NCI-H2081 (cell line): Measurements from ENCODE around the gene LRATD1.

Experiments used
- DNase-seq, 2 experiments: peaks; one replicate each; lab custom pipeline; 2025; lab: John Stamatoyannopoulos, UW

Gene LRATD1

DNA sequence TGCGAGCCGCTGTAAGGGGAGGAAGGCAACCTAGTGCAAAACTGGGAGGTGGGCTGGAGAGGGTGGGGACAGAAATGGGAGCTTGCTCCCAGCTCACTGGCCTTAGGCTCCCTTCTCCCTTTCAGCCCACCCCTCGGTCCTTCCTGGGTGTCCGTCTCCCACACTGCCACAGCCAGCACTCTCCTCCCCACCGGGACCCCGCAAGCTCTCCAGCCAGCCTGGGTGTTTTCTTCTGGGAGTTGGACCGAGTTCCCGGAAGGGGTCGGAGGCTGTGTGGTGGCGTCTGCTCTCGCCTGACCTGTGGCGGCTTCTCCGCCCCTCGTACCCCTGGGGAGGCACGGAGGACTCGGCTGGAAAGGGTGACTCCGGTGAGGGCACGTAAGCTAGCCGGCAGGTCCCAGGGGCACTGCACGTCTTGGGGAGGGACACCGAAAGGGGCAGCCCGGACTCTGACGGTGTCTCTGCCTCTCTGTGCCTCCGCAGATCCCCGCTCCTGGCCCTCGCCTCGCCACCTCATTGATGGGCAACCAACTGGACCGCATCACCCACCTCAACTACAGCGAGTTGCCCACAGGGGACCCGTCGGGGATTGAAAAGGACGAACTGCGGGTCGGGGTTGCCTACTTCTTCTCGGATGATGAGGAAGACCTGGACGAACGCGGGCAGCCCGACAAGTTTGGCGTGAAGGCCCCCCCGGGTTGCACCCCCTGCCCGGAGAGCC is 1.1 kb downstream of the LRATD1 start:
- DNase-seq = peak in 1 of 2 experiments; percentile 59

DNA sequence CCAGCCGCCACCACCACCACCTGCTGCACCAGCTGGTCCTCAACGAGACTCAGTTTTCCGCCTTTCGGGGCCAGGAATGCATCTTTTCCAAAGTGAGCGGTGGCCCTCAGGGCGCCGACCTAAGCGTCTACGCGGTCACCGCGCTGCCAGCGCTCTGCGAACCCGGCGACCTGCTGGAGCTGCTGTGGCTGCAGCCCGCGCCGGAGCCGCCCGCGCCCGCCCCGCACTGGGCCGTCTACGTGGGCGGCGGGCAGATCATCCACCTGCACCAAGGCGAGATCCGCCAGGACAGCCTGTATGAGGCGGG is 1.6 kb downstream of the LRATD1 start:
- no peak for DNase-seq

DNA sequence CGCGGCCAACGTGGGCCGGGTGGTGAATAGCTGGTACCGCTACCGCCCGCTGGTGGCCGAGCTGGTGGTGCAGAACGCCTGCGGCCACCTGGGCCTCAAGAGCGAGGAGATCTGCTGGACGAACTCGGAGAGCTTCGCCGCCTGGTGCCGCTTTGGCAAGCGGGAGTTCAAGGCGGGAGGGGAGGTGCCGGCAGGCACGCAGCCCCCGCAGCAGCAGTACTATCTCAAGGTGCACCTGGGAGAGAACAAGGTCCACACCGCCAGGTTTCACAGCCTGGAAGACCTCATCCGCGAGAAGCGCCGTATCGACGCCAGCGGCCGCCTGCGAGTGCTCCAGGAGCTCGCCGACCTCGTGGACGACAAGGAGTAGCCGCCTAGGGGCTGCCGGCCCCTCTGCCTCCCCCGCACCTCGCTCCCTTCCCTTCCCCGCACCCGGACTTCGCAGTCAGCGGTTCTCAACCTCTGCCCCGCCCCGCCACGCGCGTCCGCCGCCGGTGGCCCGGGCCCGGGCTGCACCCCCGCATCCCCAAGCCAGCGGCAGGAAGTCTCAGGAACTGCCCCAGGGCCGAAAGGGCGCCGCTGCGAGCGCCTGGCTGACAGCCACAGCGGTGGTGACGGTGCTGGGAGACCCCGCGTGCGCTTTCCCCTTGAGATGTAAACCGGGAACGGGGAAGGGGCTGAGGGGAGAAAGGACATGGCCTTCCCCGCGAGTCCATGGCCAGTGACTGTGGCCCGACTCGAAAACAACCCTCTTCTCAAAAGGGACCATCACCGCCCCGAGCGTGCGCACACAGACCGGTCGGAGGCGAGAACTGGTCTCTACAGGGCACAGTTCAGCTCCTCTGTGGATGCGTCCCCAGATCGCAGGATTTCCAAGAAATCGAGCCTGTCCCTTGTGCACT is 2.2 kb downstream of the LRATD1 start:
- peak; percentile 90 to 93 for DNase-seq

DNA sequence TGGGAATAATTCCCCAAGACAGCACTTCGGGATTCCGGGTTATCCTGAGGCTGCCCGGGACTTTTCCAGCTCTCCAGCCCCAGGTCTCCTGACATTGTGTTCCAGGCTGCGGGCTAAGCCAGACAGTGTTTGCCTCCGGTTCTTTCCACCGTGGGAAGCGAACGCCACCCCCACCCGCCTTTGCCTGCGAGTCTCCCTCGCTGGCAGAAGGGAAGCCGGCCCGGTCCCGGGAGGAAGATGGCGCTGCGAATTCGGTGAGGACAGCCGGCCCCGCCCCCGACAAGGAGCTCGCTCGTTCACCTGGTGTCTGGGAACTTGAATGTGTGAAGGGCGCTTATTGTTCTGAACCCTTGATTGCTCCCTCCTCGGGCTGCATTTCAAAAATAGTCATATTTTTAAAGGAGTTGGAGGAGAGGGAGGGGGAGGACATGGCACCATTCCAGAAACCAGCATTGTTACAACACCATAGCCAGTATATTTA is 2.9 kb downstream of the LRATD1 start:
- peak; percentile 90 for DNase-seq

DNA sequence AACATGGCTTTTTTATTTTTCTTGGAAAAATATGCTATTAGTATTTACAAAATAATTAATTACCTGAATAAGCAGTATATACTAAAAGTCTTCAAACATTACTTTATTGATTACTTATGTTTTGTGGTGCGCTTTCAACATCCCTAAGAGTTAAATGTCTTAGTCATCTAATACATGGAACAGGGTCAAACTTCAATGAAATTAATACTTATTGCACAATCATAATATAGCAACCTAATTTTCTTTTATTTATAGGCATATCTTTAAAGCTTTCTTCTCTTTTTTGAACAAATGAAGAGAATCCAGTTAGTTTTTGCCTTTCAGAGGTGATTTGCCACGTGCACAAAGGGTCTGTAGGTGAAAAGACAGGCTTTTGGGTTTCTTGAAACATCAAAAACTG is 6.0 kb downstream of the LRATD1 start:
- no peak for DNase-seq

DNA sequence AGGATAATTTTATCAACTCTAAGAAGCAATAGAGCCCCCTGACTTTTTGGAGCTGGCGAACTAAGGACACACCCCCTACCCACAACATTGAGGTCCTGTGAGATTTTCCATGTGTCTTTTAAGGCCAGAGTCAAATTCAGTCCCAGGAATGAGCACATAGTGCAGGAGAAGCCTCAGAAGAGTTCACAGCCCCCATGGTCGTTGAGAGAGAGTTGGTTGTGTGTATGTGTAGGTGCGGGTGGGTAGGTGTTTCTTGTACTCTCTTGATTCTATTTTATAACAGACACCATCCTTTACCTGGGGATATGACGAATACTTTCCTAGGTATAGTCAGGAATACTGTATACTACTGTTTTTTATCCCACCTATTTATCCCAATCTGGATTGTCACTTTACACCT is 8.6 kb downstream of the LRATD1 start:
- no peak for DNase-seq

DNA sequence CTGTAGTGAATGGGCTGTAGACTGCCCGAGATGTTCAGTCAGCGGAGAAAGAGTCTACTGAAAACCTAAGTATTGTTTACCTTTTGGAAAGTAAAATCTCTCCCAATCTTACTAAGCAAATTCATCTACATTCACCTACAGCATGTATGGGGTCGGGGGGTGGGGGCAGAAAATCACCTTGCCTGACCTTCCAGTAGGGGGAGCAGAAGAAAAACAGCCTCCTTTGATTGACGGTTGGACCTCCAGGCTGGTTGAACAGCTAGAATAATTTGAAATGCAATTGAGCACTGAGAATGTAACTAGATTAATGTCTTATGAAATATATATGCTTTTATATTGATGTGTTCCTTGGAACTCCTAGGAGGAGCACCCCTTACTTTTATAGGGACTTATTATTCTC is 10.0 kb downstream of the LRATD1 start:
- DNase-seq = no peak

DNA sequence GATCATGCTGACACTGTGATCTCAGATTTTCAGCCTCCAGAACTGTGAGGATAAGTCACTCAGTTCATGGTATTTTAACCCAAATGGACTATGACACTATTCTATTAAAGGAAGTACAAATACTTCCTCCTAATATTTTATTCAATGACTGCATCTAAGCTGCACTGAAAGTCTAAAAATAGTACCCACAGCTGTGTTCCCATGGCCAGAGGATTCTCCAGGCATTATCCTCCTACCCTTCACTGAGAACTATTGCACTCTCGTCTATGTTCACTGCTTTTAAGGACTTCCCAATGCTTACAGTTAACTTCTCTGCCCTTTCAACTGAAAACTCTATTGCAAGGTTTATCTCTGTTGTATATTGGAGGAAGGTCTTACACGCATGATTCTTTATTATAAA is 15.2 kb downstream of the LRATD1 start:
- no peak for DNase-seq

DNA sequence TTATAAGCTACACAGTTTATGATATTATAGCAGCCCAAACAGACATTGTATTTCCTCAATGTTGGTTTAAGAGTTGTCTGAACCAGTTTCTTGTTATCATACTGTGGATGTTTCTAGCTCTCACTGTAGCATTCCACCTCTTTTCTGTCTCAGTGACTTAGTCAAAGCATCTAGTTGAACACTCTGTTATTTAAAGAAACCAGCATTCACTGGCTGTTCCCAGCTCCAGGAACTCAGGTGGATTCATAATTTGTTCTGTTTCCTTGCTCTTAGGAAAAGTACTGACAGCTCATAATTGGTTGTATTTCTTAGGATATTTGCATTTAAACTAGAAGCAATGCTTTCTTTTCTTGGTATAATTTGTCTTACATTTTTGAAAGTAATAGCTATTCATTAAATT is 17.5 kb downstream of the LRATD1 start:
- DNase-seq = no peak

DNA sequence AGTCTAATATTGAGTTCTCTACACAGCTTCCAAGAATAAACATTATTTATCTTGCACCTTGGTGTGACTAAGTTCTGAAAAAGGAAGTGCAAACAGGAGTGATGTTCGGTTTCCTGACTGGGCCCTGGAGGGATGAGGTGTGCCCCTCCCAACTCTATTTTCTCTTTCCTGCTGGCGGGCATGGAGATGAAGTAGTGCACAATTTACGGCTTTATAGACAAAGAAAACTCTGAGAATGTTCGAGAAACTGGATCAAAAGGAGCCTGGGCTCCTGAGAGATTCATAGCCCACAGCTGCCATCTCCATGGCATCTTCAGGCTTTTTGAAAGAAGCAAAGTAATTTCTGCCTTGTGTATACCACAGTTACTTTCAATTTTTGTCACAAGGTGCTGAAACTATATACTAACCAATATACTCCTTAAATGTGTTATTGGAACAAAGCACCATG is 22.3 kb downstream of the LRATD1 start:
- DNase-seq = no peak

DNA sequence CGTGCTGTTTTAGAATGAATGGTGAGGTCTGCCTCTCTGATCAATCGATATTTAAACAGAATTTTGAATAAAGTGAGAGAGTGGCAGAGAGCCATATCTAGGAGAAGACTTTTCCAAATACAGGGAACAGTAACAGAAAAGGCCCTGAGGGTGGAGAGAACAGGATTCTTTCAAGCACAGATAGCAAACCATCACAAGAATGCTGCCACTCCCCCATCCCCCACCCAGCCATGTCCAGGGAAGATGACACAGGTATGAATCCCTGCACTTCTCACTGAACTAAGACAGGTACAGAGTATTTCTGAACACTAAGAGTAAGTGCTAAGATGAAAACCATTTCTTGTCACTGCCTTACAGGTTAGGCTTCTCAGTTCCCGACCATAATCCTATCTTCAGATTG is 23.6 kb downstream of the LRATD1 start:
- DNase-seq = no peak

DNA sequence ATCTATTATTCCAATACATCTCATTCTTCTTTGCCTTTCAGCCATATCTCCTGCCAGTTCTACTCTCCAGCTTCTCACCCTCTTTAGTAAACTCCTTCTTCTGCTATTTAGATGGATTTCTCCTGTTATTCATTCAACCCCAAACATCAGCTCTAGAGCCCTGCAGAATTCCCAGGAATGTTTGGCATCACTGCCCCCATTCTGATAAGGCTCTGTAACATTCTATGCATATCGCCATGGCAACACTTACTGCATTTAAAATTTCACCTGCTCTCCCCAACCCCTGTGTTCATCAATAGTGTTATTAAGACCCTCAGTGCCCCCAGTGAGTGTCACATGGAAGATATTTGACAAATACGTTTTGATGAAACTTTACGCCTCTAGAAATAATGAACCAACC is 28.6 kb downstream of the LRATD1 start:
- no peak for DNase-seq

- no peak for DNase-seq
These were observed 40.9 kb downstream of the LRATD1 start for GRCh38 chr2:14673351-14673875.

GRCh38 chr2:14675489-14675888 is 43.0 kb downstream of the LRATD1 start:
- no peak for DNase-seq

DNA sequence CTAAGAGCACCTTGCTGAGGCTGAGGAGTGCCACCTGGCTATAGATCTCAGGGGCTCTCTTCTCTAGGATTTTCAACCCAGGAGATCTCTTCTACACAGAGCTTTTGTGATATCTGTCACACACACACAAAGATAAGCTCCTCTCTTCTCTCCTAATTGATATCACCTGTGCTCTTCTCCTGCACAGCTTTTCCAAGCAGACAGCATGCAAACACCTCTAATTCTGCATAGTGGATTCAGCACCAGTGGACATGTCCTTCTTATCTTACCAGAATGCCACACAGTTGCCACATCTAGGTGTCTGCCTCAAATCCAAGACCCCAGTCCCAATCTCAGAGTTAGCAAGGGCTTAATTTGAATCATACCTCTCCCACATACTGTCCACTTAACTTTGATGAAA is 43.9 kb downstream of the LRATD1 start:
- no peak for DNase-seq

GRCh38 chr2:14677039-14677438 is 44.5 kb downstream of the LRATD1 start:
- DNase-seq = no peak

DNA sequence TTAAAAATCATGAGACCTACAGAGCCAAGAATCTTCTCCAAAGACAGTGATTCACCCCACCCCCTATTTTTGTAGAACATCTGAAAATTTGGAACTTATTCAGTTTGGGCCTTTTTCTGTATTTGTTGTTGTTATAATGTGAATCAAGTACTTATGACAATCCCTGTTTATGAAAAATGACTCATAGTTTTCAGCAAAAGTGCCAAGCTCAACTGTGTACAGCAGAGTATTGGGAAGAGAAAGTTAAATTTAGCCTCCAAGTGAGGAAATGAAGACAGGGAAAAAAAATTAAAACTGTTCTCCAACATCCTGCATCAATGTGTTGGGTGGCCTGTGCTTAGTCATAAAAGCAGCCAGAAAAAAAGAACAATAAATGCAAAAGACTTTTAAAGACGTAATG is 46.2 kb downstream of the LRATD1 start:
- no peak for DNase-seq

DNA sequence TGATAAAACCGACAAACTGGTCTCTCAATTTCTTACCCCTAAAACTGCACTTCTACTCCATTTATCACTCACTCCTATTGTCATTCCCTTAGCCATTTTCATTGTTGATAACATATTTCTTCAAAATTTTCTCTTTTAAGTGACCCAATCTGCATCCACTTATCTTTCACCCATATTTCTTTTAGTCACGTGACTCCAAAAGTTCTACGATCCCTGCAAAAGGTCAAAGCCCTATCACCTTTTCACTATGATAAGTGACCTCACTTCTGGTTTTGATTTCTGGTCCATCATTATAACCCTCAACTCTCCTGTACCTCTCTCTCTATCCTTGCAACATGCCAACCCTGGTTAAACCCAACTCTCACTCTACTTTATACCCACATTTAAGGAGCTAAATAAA is 49.1 kb downstream of the LRATD1 start:
- DNase-seq = no peak
